ENCODE measurements around the gene SVEP1. TPM values are rescaled to one million over a fixed set of nuclear protein-coding genes. Genes with fewer than 3 reads are reported as not detected.

SVEP1 gene
- total RNA-seq, 1 experiment from 2014 or later = not detected

- H4K20me1 ChIP-seq (ENCODE audit: insufficient read depth, low read depth, low read length) = no peaks in the 10 kb centered on the region
- no peak overlapping the region for H3K4me3 ChIP-seq (ENCODE audit: low read length)
- H2AFZ ChIP-seq (ENCODE audit: low read length) = no peak overlapping the region
- H3K27ac ChIP-seq (ENCODE audit: low read length) = no peak overlapping the region
- H3K4me1 ChIP-seq (ENCODE audit: low read length) = no peaks in the 10 kb centered on the region
- no peak for DNase-seq
- H3K36me3 ChIP-seq (ENCODE audit: insufficient read depth, low read length) = no peaks in the 10 kb centered on the region
- H3K9ac ChIP-seq (ENCODE audit: low read length) = no peak overlapping the region
- H3K9me2 ChIP-seq (replicated peaks; ENCODE audit: insufficient read depth, low read length) = no peaks in the 10 kb centered on the region
- H3K4me2 ChIP-seq (ENCODE audit: low read depth, low read length, poor library complexity, severe bottlenecking) = no peak overlapping the region
- H3K9me3 ChIP-seq (ENCODE audit: low read length) = no peaks in the 10 kb centered on the region
- no peaks in the 10 kb centered on the region for H3K27me3 ChIP-seq (ENCODE audit: low read length)
- H3K79me2 ChIP-seq (ENCODE audit: low read length) = no peaks in the 10 kb centered on the region
Measured at GRCh38 chr9:110606179-110606790, 26.7 kb upstream of the SVEP1 start.

- Histone ChIP-seq H3K36me3 (ENCODE audit: insufficient read depth, low read length) (no peaks in the 10 kb centered on the region), H3K27me3 (ENCODE audit: low read length) (no peaks in the 10 kb centered on the region), H3K4me2 (ENCODE audit: low read depth, low read length, poor library complexity, severe bottlenecking) (no peak overlapping the region), H3K79me2 (ENCODE audit: low read length) (no peaks in the 10 kb centered on the region), H3K9ac (ENCODE audit: low read length) (no peak overlapping the region), H3K4me1 (ENCODE audit: low read length) (no peaks in the 10 kb centered on the region), H3K9me3 (ENCODE audit: low read length) (no peaks in the 10 kb centered on the region), H3K4me3 (ENCODE audit: low read length) (no peak overlapping the region), H2AFZ (ENCODE audit: low read length) (no peak overlapping the region), H4K20me1 (ENCODE audit: insufficient read depth, low read depth, low read length) (no peaks in the 10 kb centered on the region), H3K9me2 (replicated peaks; ENCODE audit: insufficient read depth, low read length) (no peaks in the 10 kb centered on the region), H3K27ac (ENCODE audit: low read length) (no peak overlapping the region)
- DNase-seq = no peak
Measured at GRCh38 chr9:110605565-110605964, 26.0 kb upstream of the SVEP1 start.

GRCh38 chr9:110604171-110604601 is 24.6 kb upstream of the SVEP1 start:
- Histone ChIP-seq H4K20me1 (ENCODE audit: insufficient read depth, low read depth, low read length) (no peaks in the 10 kb centered on the region), H3K36me3 (ENCODE audit: insufficient read depth, low read length) (no peaks in the 10 kb centered on the region), H3K9ac (ENCODE audit: low read length) (no peak overlapping the region), H3K4me1 (ENCODE audit: low read length) (no peaks in the 10 kb centered on the region), H3K79me2 (ENCODE audit: low read length) (no peaks in the 10 kb centered on the region), H3K4me2 (ENCODE audit: low read depth, low read length, poor library complexity, severe bottlenecking) (no peak overlapping the region), H2AFZ (ENCODE audit: low read length) (no peak overlapping the region), H3K9me2 (replicated peaks; ENCODE audit: insufficient read depth, low read length) (no peaks in the 10 kb centered on the region), H3K27me3 (ENCODE audit: low read length) (no peaks in the 10 kb centered on the region), H3K27ac (ENCODE audit: low read length) (no peak overlapping the region), H3K4me3 (ENCODE audit: low read length) (no peak overlapping the region), H3K9me3 (ENCODE audit: low read length) (no peaks in the 10 kb centered on the region)
- no peak for DNase-seq

- Histone ChIP-seq H3K27me3 (ENCODE audit: low read length) (no peaks in the 10 kb centered on the region), H3K9me3 (ENCODE audit: low read length) (no peaks in the 10 kb centered on the region), H3K9ac (ENCODE audit: low read length) (no peak overlapping the region), H3K36me3 (ENCODE audit: insufficient read depth, low read length) (no peaks in the 10 kb centered on the region), H2AFZ (ENCODE audit: low read length) (no peak overlapping the region), H4K20me1 (ENCODE audit: insufficient read depth, low read depth, low read length) (no peaks in the 10 kb centered on the region), H3K4me3 (ENCODE audit: low read length) (no peak overlapping the region), H3K9me2 (replicated peaks; ENCODE audit: insufficient read depth, low read length) (no peaks in the 10 kb centered on the region), H3K27ac (ENCODE audit: low read length) (no peak overlapping the region), H3K79me2 (ENCODE audit: low read length) (no peaks in the 10 kb centered on the region), H3K4me2 (ENCODE audit: low read depth, low read length, poor library complexity, severe bottlenecking) (no peak overlapping the region), H3K4me1 (ENCODE audit: low read length) (no peaks in the 10 kb centered on the region)
- no peak for DNase-seq
Measured at GRCh38 chr9:110602281-110602680, 22.7 kb upstream of the SVEP1 start.

GRCh38 chr9:110601098-110601497 is 21.6 kb upstream of the SVEP1 start:
- DNase-seq = no peak
- no peaks in the 10 kb centered on the region for H3K36me3 ChIP-seq (ENCODE audit: insufficient read depth, low read length)
- no peak overlapping the region for H3K4me3 ChIP-seq (ENCODE audit: low read length)
- H3K4me2 ChIP-seq (ENCODE audit: low read depth, low read length, poor library complexity, severe bottlenecking) = no peak overlapping the region
- no peak overlapping the region for H3K27ac ChIP-seq (ENCODE audit: low read length)
- no peaks in the 10 kb centered on the region for H3K9me3 ChIP-seq (ENCODE audit: low read length)
- H3K9ac ChIP-seq (ENCODE audit: low read length) = no peak overlapping the region
- no peaks in the 10 kb centered on the region for H3K79me2 ChIP-seq (ENCODE audit: low read length)
- no peaks in the 10 kb centered on the region for H3K4me1 ChIP-seq (ENCODE audit: low read length)
- H2AFZ ChIP-seq (ENCODE audit: low read length) = no peak overlapping the region
- H4K20me1 ChIP-seq (ENCODE audit: insufficient read depth, low read depth, low read length) = no peaks in the 10 kb centered on the region
- H3K27me3 ChIP-seq (ENCODE audit: low read length) = no peaks in the 10 kb centered on the region
- no peaks in the 10 kb centered on the region for H3K9me2 ChIP-seq (replicated peaks; ENCODE audit: insufficient read depth, low read length)

- no peaks in the 10 kb centered on the region for H3K27me3 ChIP-seq (ENCODE audit: low read length)
- H4K20me1 ChIP-seq (ENCODE audit: insufficient read depth, low read depth, low read length) = no peaks in the 10 kb centered on the region
- H3K9me2 ChIP-seq (replicated peaks; ENCODE audit: insufficient read depth, low read length) = no peaks in the 10 kb centered on the region
- DNase-seq = no peak
- H3K27ac ChIP-seq (ENCODE audit: low read length) = no peak overlapping the region
- no peak overlapping the region for H3K9ac ChIP-seq (ENCODE audit: low read length)
- H3K4me1 ChIP-seq (ENCODE audit: low read length) = no peaks in the 10 kb centered on the region
- H3K9me3 ChIP-seq (ENCODE audit: low read length) = no peaks in the 10 kb centered on the region
- no peak overlapping the region for H3K4me2 ChIP-seq (ENCODE audit: low read depth, low read length, poor library complexity, severe bottlenecking)
- no peaks in the 10 kb centered on the region for H3K36me3 ChIP-seq (ENCODE audit: insufficient read depth, low read length)
- no peaks in the 10 kb centered on the region for H3K79me2 ChIP-seq (ENCODE audit: low read length)
- H3K4me3 ChIP-seq (ENCODE audit: low read length) = no peak overlapping the region
- no peak overlapping the region for H2AFZ ChIP-seq (ENCODE audit: low read length)
Measured at GRCh38 chr9:110599468-110599867, 19.9 kb upstream of the SVEP1 start.

GRCh38 chr9:110592044-110592830 is 12.7 kb upstream of the SVEP1 start:
- no peak overlapping the region for H3K27ac ChIP-seq (ENCODE audit: low read length)
- H3K9me2 ChIP-seq (replicated peaks; ENCODE audit: insufficient read depth, low read length) = no peaks in the 10 kb centered on the region
- no peak overlapping the region for H3K9ac ChIP-seq (ENCODE audit: low read length)

GRCh38 chr9:110591526-110591925 is 12.0 kb upstream of the SVEP1 start:
- H3K4me2 ChIP-seq (ENCODE audit: low read depth, low read length, poor library complexity, severe bottlenecking) = no peak overlapping the region

More at GRCh38 chr9:110592044-110592830, 12.7 kb upstream of the SVEP1 start:
- Histone ChIP-seq H3K36me3 (ENCODE audit: insufficient read depth, low read length) (no peaks in the 10 kb centered on the region), H3K4me1 (ENCODE audit: low read length) (no peaks in the 10 kb centered on the region), H2AFZ (ENCODE audit: low read length) (no peak overlapping the region), H3K9me3 (ENCODE audit: low read length) (no peaks in the 10 kb centered on the region), H3K4me3 (ENCODE audit: low read length) (no peak overlapping the region), H3K27me3 (ENCODE audit: low read length) (no peaks in the 10 kb centered on the region), H4K20me1 (ENCODE audit: insufficient read depth, low read depth, low read length) (no peaks in the 10 kb centered on the region), H3K79me2 (ENCODE audit: low read length) (no peaks in the 10 kb centered on the region), H3K4me2 (ENCODE audit: low read depth, low read length, poor library complexity, severe bottlenecking) (no peak overlapping the region)
- DNase-seq = no peak

More at GRCh38 chr9:110591526-110591925, 12.0 kb upstream of the SVEP1 start:
- Histone ChIP-seq H3K79me2 (ENCODE audit: low read length) (no peaks in the 10 kb centered on the region), H3K27me3 (ENCODE audit: low read length) (no peaks in the 10 kb centered on the region), H3K9me3 (ENCODE audit: low read length) (no peaks in the 10 kb centered on the region), H3K4me3 (ENCODE audit: low read length) (no peak overlapping the region), H4K20me1 (ENCODE audit: insufficient read depth, low read depth, low read length) (no peaks in the 10 kb centered on the region), H3K9me2 (replicated peaks; ENCODE audit: insufficient read depth, low read length) (no peaks in the 10 kb centered on the region), H3K36me3 (ENCODE audit: insufficient read depth, low read length) (no peaks in the 10 kb centered on the region), H3K4me1 (ENCODE audit: low read length) (no peaks in the 10 kb centered on the region), H3K9ac (ENCODE audit: low read length) (no peak overlapping the region), H3K27ac (ENCODE audit: low read length) (no peak overlapping the region), H2AFZ (ENCODE audit: low read length) (no peak overlapping the region)
- no peak for DNase-seq
